ENCODE results near the gene ITGA11.

The ITGA11 gene

GRCh38 chr15:68431792-68432401 lies at the start of gene ITGA11:
ITGA11 (minus strand) TSS chr15:68432163; CDS start chr15:68432066, 97 bp downstream.
- DNase-seq: peak; percentile 56

- no peak for DNase-seq
Observed at GRCh38 chr15:68481321-68481720, 49.4 kb upstream of the ITGA11 start.

- no peak for DNase-seq
Observed at GRCh38 chr15:68480296-68480695, 48.3 kb upstream of the ITGA11 start.

GRCh38 chr15:68479870-68480269 lies 47.9 kb upstream of the ITGA11 start:
- DNase-seq: no peak

GRCh38 chr15:68479406-68479805 lies 47.4 kb upstream of the ITGA11 start:
- no peak for DNase-seq

GRCh38 chr15:68478853-68479252 lies 46.9 kb upstream of the ITGA11 start:
- no peak for DNase-seq

GRCh38 chr15:68475449-68475848 lies 43.5 kb upstream of the ITGA11 start:
- no peak for DNase-seq

- no peak for DNase-seq
Observed at GRCh38 chr15:68471541-68471940, 39.6 kb upstream of the ITGA11 start.

GRCh38 chr15:68470976-68471375 lies 39.0 kb upstream of the ITGA11 start:
- DNase-seq: no peak

- no peak for DNase-seq
Observed at GRCh38 chr15:68470049-68470742, 38.2 kb upstream of the ITGA11 start.

GRCh38 chr15:68469162-68470048 lies 37.4 kb upstream of the ITGA11 start:
- no peak for DNase-seq

- DNase-seq: no peak
Observed at GRCh38 chr15:68466876-68467275, 34.9 kb upstream of the ITGA11 start.

- DNase-seq: no peak
Observed at GRCh38 chr15:68465861-68466560, 34.0 kb upstream of the ITGA11 start.

- no peak for DNase-seq
Observed at GRCh38 chr15:68464448-68465090, 32.6 kb upstream of the ITGA11 start.

GRCh38 chr15:68463996-68464395 lies 32.0 kb upstream of the ITGA11 start:
- DNase-seq: no peak

- DNase-seq: no peak
Observed at GRCh38 chr15:68463444-68463843, 31.5 kb upstream of the ITGA11 start.

- DNase-seq: no peak
Observed at GRCh38 chr15:68460166-68460565, 28.2 kb upstream of the ITGA11 start.

GRCh38 chr15:68450192-68450591 lies 18.2 kb upstream of the ITGA11 start:
- no peak for DNase-seq

GRCh38 chr15:68449389-68449788 lies 17.4 kb upstream of the ITGA11 start:
- no peak for DNase-seq

- DNase-seq: no peak
Observed at GRCh38 chr15:68447976-68448755, 16.2 kb upstream of the ITGA11 start.

GRCh38 chr15:68447209-68447608 lies 15.2 kb upstream of the ITGA11 start:
- DNase-seq: no peak

- DNase-seq: no peak
Observed at GRCh38 chr15:68445351-68445750, 13.4 kb upstream of the ITGA11 start.
